Neutrophil (primary cell): ENCODE data around the gene GALNT10.

Experiments used
- H3K27ac ChIP-seq: fragments of 200-600 bp; sonication (generic); 2 replicates; pipeline ENCODE4 v1.5.1; 2016; ENCODE audit warnings: mild to moderate bottlenecking, moderate library complexity
- H3K27me3 ChIP-seq: fragments of 200-600 bp; sonication (generic); 2 replicates; pipeline ENCODE4 v1.6.0; 2016; ENCODE audit warnings: mild to moderate bottlenecking
- H3K36me3 ChIP-seq: fragments of 200-600 bp; sonication (generic); 2 replicates; pipeline ENCODE4 v1.5.1; 2017
- H3K4me1 ChIP-seq, 2 experiments: fragments of 200-600 bp in 1 of 2; sonication (generic) in 1 of 2; 1 replicate in 1 of 2; 2 replicates in 1 of 2; pipeline versions ENCODE4 v1.5.1 to v1.6.1; 2013 to 2016; ENCODE audit warnings: low read depth in 1 of 2, low read length in 1 of 2, mild to moderate bottlenecking in 1 of 2, moderate library complexity in 1 of 2; ENCODE audit not compliant: control insufficient read depth in 1 of 2, insufficient read depth in 1 of 2
- H3K4me3 ChIP-seq, 2 experiments: fragments of 200-600 bp in 1 of 2; sonication (generic) in 1 of 2; 1 replicate in 1 of 2; 2 replicates in 1 of 2; pipeline ENCODE4 v1.5.1; 2013 to 2016; ENCODE audit warnings: low read depth in 1 of 2, low read length in 1 of 2, mild to moderate bottlenecking in 1 of 2, moderate library complexity in 1 of 2
- H3K9me3 ChIP-seq: fragments of 200-600 bp; sonication (generic); 2 replicates; pipeline ENCODE4 v1.5.1; 2016
- TF ChIP-seq, protein P1 (sequence below): fragments of 200-600 bp; sonication (generic); IDR thresholded peaks from 2 replicates; pipeline ENCODE4 v1.5.1; 2016; ENCODE audit warnings: antibody characterized with exemption

The GALNT10 gene

DNA sequence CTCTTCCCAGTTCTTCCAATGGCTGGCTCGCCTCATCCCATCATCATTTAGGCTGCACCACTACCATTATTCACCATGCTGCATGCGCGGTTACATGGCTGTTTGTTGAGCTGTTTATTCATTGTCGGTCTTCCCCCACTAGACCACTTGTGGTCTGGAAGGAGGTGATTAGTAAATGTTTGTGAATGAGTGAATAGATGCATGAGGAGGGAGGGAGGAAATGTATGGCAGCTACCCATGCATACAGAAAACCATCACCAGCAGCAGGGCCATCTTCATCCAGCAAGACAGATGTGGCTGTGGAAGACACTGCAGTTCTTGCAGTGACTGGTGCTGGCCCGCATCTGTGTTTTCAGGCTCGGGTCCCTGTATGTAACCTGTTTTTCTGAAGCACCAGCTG, 141.9 kb downstream of the GALNT10 start:
- H3K9me3 ChIP-seq: no peaks in the 10 kb centered on the region
- peaks cover 61% of the 10 kb centered on the region for H3K36me3 ChIP-seq
- TF ChIP-seq, protein P1, sequence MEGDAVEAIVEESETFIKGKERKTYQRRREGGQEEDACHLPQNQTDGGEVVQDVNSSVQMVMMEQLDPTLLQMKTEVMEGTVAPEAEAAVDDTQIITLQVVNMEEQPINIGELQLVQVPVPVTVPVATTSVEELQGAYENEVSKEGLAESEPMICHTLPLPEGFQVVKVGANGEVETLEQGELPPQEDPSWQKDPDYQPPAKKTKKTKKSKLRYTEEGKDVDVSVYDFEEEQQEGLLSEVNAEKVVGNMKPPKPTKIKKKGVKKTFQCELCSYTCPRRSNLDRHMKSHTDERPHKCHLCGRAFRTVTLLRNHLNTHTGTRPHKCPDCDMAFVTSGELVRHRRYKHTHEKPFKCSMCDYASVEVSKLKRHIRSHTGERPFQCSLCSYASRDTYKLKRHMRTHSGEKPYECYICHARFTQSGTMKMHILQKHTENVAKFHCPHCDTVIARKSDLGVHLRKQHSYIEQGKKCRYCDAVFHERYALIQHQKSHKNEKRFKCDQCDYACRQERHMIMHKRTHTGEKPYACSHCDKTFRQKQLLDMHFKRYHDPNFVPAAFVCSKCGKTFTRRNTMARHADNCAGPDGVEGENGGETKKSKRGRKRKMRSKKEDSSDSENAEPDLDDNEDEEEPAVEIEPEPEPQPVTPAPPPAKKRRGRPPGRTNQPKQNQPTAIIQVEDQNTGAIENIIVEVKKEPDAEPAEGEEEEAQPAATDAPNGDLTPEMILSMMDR: no peak
- H3K27ac ChIP-seq: no peak overlapping the region
- no peaks in the 10 kb centered on the region for H3K4me1 ChIP-seq
- H3K27me3 ChIP-seq: no peaks in the 10 kb centered on the region
- no peak overlapping the region for H3K4me3 ChIP-seq

DNA sequence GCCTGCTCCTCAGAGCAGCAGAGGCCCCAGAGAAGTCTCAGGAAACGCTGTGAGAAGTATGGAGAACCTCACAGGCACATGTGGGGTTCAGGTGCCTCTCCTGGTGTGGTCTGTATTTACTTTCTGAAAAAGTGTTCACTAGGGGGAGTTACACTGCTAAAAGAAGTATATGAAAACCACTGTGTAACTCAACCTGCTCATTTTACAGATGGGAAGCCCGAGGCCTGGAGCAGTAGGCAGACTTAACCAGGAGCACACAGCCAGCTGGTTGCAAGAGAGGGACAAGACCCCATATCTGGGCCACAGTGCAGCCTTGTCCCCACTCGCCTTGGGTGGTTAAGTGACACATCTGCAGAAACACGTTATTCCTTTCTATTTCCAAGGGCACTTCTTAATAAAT, 142.5 kb downstream of the GALNT10 start:
- Histone ChIP-seq H3K36me3 (peaks cover 61% of the 10 kb centered on the region), H3K4me3 (no peak overlapping the region), H3K4me1 (no peaks in the 10 kb centered on the region), H3K27me3 (no peaks in the 10 kb centered on the region), H3K27ac (no peak overlapping the region), H3K9me3 (no peaks in the 10 kb centered on the region)
- TF ChIP-seq, protein P1: no peak

DNA sequence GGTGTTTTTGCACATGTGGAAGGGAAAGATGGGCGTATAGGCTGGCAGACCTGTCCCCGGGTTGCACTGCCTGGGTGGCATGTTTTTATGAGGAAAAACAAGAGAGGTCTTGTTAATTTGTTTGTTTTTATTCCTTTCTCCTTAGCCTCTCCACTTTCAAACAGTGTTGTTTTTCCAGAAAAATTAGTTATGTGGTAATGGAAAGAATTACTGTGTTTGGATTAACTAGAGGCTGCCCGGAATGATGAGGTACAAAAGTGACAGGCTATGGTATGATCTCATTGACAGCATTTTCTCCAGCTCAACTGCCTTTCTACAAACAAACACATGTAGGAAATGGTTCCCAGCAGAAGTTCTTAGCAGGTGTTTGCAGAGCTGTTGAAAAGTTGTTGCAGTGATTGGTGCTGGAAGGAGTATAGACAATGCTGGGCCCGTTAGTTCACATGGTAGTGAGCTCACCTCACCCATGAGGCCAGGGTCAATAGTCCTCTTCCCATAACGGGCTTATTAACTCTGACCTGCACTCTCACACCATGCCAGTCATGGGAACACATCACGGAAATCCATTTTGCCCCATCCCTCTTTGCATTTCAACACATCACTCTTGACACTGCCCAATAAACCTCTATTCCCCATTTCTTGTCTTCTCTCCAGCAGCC, 144.0 kb downstream of the GALNT10 start:
- Histone ChIP-seq H3K36me3 (peaks cover 64% of the 10 kb centered on the region), H3K27me3 (no peaks in the 10 kb centered on the region), H3K4me3 (no peak overlapping the region), H3K4me1 (no peaks in the 10 kb centered on the region), H3K27ac (no peak overlapping the region), H3K9me3 (no peaks in the 10 kb centered on the region)
- TF ChIP-seq, protein P1: no peak

GRCh38 chr5:154335065-154335448, 144.5 kb downstream of the GALNT10 start:
- H3K9me3 ChIP-seq: no peaks in the 10 kb centered on the region
- no peak overlapping the region for H3K4me3 ChIP-seq
- no peaks in the 10 kb centered on the region for H3K4me1 ChIP-seq
- TF ChIP-seq, protein P1: no peak
- no peaks in the 10 kb centered on the region for H3K27me3 ChIP-seq
- no peak overlapping the region for H3K27ac ChIP-seq
- peaks cover 61% of the 10 kb centered on the region for H3K36me3 ChIP-seq

- TF ChIP-seq, protein P1: no peak
- Histone ChIP-seq H3K9me3 (no peaks in the 10 kb centered on the region), H3K4me3 (no peak overlapping the region), H3K27me3 (no peaks in the 10 kb centered on the region), H3K27ac (no peak overlapping the region), H3K4me1 (no peaks in the 10 kb centered on the region), H3K36me3 (peaks cover 6% of the 10 kb centered on the region)
These were observed 151.1 kb downstream of the GALNT10 start for GRCh38 chr5:154341620-154342019.
